Activated naive CD8-positive, alpha-beta T cell (primary cell): Measurements from ENCODE around the gene CDC42SE2.
"Not testable (repeated sequence)": the region's sequence is repeated elsewhere in the genome, so short reads cannot be mapped to it uniquely, and the experiment has no call there.

Experiments
- H3K27ac Mint-ChIP-seq: one replicate; pipeline ENCODE4 v1.8.0; 2021; ENCODE audit warnings: mixed read lengths
- H3K27me3 Mint-ChIP-seq: one replicate; pipeline ENCODE4 v1.8.0; 2021; ENCODE audit warnings: mixed read lengths
- H3K36me3 Mint-ChIP-seq: one replicate; pipeline ENCODE4 v1.8.0; 2021; ENCODE audit warnings: mixed read lengths
- H3K4me1 Mint-ChIP-seq: one replicate; pipeline ENCODE4 v1.8.0; 2021; ENCODE audit warnings: low read depth, mixed read lengths
- H3K4me3 Mint-ChIP-seq: one replicate; pipeline ENCODE4 v1.8.0; 2021; ENCODE audit warnings: mild to moderate bottlenecking, mixed read lengths
- H3K9me3 Mint-ChIP-seq: one replicate; pipeline ENCODE4 v1.8.0; 2021; ENCODE audit warnings: low read depth, mixed read lengths

Gene CDC42SE2

GRCh38 chr5:131386779-131387178, 122.9 kb downstream of the CDC42SE2 start:
- H3K27me3 Mint-ChIP-seq = no peaks in the 10 kb centered on the region
- H3K36me3 Mint-ChIP-seq = peaks cover 9% of the 10 kb centered on the region
- peak overlapping the region; percentile 99 for H3K27ac Mint-ChIP-seq
- H3K4me3 Mint-ChIP-seq = no peak overlapping the region
- peaks cover 84% of the 10 kb centered on the region for H3K4me1 Mint-ChIP-seq
- no peaks in the 10 kb centered on the region for H3K9me3 Mint-ChIP-seq

GRCh38 chr5:131387255-131387654, 123.4 kb downstream of the CDC42SE2 start:
- Mint-ChIP-seq H3K27ac (peak overlapping the region; percentile 99), H3K36me3 (peaks cover 11% of the 10 kb centered on the region), H3K27me3 (no peaks in the 10 kb centered on the region), H3K9me3 (no peaks in the 10 kb centered on the region), H3K4me1 (peaks cover 84% of the 10 kb centered on the region), H3K4me3 (no peak overlapping the region)

DNA sequence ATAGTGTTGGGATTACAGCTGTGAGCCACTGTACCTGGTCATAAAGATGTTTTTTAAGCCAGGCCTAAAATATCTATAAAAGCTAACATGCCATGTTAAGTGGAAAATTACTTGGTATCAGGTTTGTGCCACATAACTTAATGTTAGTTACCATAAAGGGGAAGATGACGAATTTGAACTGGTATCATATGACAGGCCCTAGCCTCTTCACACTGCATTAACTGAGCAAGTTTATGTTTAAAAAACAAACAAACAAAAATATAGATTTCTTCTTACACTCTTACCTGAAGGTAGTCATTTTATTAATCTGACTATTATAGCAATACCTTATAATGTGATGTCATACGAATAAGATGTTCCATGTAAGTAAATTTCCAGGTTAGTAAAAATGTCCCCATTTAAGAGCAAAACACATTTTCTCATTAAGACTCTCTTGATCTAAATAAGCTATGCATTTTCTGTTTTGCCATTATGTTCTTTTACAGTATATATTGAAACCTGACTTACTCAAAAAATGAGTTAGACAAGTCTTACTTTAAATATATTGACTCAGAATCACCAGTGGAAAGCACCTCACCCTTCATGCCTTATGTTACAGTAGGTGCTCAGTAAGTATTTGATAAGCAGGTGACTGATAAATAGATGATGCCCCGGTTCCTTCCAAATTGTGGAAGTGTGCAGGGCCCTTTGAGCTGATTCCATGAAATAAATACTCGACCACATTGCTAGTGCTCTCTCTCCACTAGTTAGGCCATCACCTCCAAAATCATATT, 125.4 kb downstream of the CDC42SE2 start:
- H3K36me3 Mint-ChIP-seq = peaks cover 23% of the 10 kb centered on the region
- peak overlapping the region; percentile 99 for H3K27ac Mint-ChIP-seq
- H3K9me3 Mint-ChIP-seq = no peaks in the 10 kb centered on the region
- peaks cover 84% of the 10 kb centered on the region for H3K4me1 Mint-ChIP-seq
- H3K4me3 Mint-ChIP-seq = peak overlapping the region; percentile 60
- H3K27me3 Mint-ChIP-seq = no peaks in the 10 kb centered on the region

- Mint-ChIP-seq H3K36me3 (peaks cover 24% of the 10 kb centered on the region), H3K4me3 (peak overlapping the region; percentile 60), H3K27me3 (no peaks in the 10 kb centered on the region), H3K4me1 (peaks cover 81% of the 10 kb centered on the region), H3K9me3 (no peaks in the 10 kb centered on the region), H3K27ac (peak overlapping the region; percentile 99)
Observed at GRCh38 chr5:131389869-131390265, 126.0 kb downstream of the CDC42SE2 start.

- Mint-ChIP-seq H3K27ac (peak overlapping the region; percentile 99), H3K36me3 (peaks cover 41% of the 10 kb centered on the region), H3K27me3 (no peaks in the 10 kb centered on the region), H3K4me3 (peak overlapping the region; percentile 80), H3K4me1 (peaks cover 84% of the 10 kb centered on the region), H3K9me3 (no peaks in the 10 kb centered on the region)
Observed at GRCh38 chr5:131392466-131393095, 128.7 kb downstream of the CDC42SE2 start.

GRCh38 chr5:131393498-131393968, 129.7 kb downstream of the CDC42SE2 start:
- Mint-ChIP-seq H3K9me3 (no peaks in the 10 kb centered on the region), H3K4me1 (peaks cover 88% of the 10 kb centered on the region), H3K36me3 (peaks cover 46% of the 10 kb centered on the region), H3K27me3 (no peaks in the 10 kb centered on the region), H3K27ac (peak overlapping the region; percentile 99), H3K4me3 (peak overlapping the region; percentile 80)

GRCh38 chr5:131394128-131394527, 130.3 kb downstream of the CDC42SE2 start:
- Mint-ChIP-seq H3K27me3 (no peaks in the 10 kb centered on the region), H3K27ac (peak overlapping the region; percentile 99), H3K4me3 (peak overlapping the region; percentile 80), H3K36me3 (peaks cover 50% of the 10 kb centered on the region), H3K4me1 (peaks cover 86% of the 10 kb centered on the region), H3K9me3 (no peaks in the 10 kb centered on the region)

GRCh38 chr5:131396015-131396414, 132.2 kb downstream of the CDC42SE2 start:
- peak overlapping the region; percentile 82 for H3K4me3 Mint-ChIP-seq
- H3K27me3 Mint-ChIP-seq = no peaks in the 10 kb centered on the region
- peaks cover 55% of the 10 kb centered on the region for H3K36me3 Mint-ChIP-seq
- H3K27ac Mint-ChIP-seq = peak overlapping the region; percentile 99
- H3K9me3 Mint-ChIP-seq = no peaks in the 10 kb centered on the region
- peaks cover 80% of the 10 kb centered on the region for H3K4me1 Mint-ChIP-seq

GRCh38 chr5:131396630-131397273, 132.9 kb downstream of the CDC42SE2 start:
- no peaks in the 10 kb centered on the region for H3K27me3 Mint-ChIP-seq
- no peaks in the 10 kb centered on the region for H3K9me3 Mint-ChIP-seq
- peak overlapping the region; percentile 82 for H3K4me3 Mint-ChIP-seq
- peaks cover 53% of the 10 kb centered on the region for H3K36me3 Mint-ChIP-seq
- H3K27ac Mint-ChIP-seq = peak overlapping the region; percentile 99
- peaks cover 75% of the 10 kb centered on the region for H3K4me1 Mint-ChIP-seq

- H3K4me3 Mint-ChIP-seq, H3K27me3 Mint-ChIP-seq, H3K9me3 Mint-ChIP-seq: not testable (repeated sequence)
- Mint-ChIP-seq H3K4me1 (peaks cover 52% of the 10 kb centered on the region), H3K36me3 (peaks cover 58% of the 10 kb centered on the region), H3K27ac (peak overlapping the region; percentile 99)
Observed at GRCh38 chr5:131399007-131399406, 135.2 kb downstream of the CDC42SE2 start.

- H3K27ac Mint-ChIP-seq = peak overlapping the region; percentile 82
- peaks cover 60% of the 10 kb centered on the region for H3K36me3 Mint-ChIP-seq
- peaks cover 5% of the 10 kb centered on the region for H3K9me3 Mint-ChIP-seq
- H3K27me3 Mint-ChIP-seq = no peaks in the 10 kb centered on the region
- peaks cover 46% of the 10 kb centered on the region for H3K4me1 Mint-ChIP-seq
- H3K4me3 Mint-ChIP-seq = no peak overlapping the region
Observed at GRCh38 chr5:131400585-131400984, 136.7 kb downstream of the CDC42SE2 start.

GRCh38 chr5:131405674-131406073, 141.8 kb downstream of the CDC42SE2 start:
- Mint-ChIP-seq H3K36me3 (peaks cover 49% of the 10 kb centered on the region), H3K4me3 (no peak overlapping the region), H3K27ac (peak overlapping the region; percentile 82), H3K27me3 (no peaks in the 10 kb centered on the region), H3K4me1 (peaks cover 19% of the 10 kb centered on the region), H3K9me3 (peaks cover 5% of the 10 kb centered on the region)

- Mint-ChIP-seq H3K27ac (peak overlapping the region; percentile 82), H3K27me3 (no peaks in the 10 kb centered on the region), H3K9me3 (peaks cover 5% of the 10 kb centered on the region), H3K36me3 (peaks cover 49% of the 10 kb centered on the region), H3K4me3 (no peak overlapping the region), H3K4me1 (peaks cover 18% of the 10 kb centered on the region)
Observed at GRCh38 chr5:131406076-131406475, 142.2 kb downstream of the CDC42SE2 start.

DNA sequence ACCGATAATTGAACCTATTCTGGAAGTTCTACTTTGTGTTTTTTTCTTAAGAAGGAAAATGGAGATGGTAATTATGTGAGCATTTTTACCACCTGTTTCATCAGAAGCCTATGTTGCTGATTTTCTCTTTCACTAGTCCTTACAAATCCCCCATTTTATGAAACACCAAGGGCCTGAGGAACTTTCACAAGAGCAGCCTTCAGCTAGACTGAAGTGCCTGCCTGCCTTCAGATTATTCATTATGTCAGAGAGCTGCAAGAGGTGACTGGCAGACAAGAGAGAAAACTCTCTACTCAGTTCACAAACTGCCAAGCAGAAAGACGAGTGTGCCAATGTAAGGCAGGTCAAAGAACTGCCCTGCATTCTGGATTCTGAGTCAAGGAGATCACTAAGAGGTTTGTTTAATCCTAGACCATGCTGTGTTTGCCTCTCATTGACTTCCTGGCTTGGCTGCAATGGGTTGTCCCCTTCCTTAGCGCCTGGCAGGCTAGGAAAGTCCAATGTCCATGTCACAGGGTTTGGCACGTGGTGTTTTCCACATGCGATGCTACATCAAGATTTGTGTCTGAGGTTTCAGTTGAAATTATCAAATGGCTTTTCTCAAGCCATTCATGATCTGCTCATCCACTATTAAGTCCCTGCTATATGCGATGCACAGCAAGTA, 143.3 kb downstream of the CDC42SE2 start:
- Mint-ChIP-seq H3K36me3 (peaks cover 48% of the 10 kb centered on the region), H3K4me1 (peaks cover 18% of the 10 kb centered on the region), H3K4me3 (no peak overlapping the region), H3K27ac (peak overlapping the region; percentile 42), H3K27me3 (no peaks in the 10 kb centered on the region), H3K9me3 (peaks cover 1% of the 10 kb centered on the region)
